ENCODE measurements around the gene PGBD5.

The PGBD5 gene

GRCh38 chr1:230349020-230349393 lies 77.1 kb downstream of the PGBD5 start:
- H3K4me3 ChIP-seq (ENCODE audit: low read length): no peak overlapping the region
- H3K9me3 ChIP-seq (ENCODE audit: insufficient read depth, low read length): no peaks in the 10 kb centered on the region
- H3K4me1 ChIP-seq (ENCODE audit: low read length): no peaks in the 10 kb centered on the region
- no peak overlapping the region for H3K27ac ChIP-seq (ENCODE audit: low read length)
- H3K9ac ChIP-seq (ENCODE audit: low read length): no peak overlapping the region
- TF ChIP-seq CTCF (IDR thresholded peaks at IDR 0.05; ENCODE audit: low read depth, low read length): no peak
- TF ChIP-seq EZH2phosphoT487 (IDR thresholded peaks at IDR 0.05; ENCODE audit: low read depth): no peak
- H3K27me3 ChIP-seq (ENCODE audit: low read depth, low read length): peaks cover 35% of the 10 kb centered on the region
- H4K20me1 ChIP-seq (ENCODE audit: insufficient read depth, low read length): no peaks in the 10 kb centered on the region
- no peak overlapping the region for H2AFZ ChIP-seq (ENCODE audit: low read depth, low read length)
- H3K36me3 ChIP-seq (replicated peaks; ENCODE audit: low read depth, low read length): no peaks in the 10 kb centered on the region
- H3K4me2 ChIP-seq (ENCODE audit: low read length): no peak overlapping the region
- H3K79me2 ChIP-seq (ENCODE audit: low read length): no peaks in the 10 kb centered on the region

DNA sequence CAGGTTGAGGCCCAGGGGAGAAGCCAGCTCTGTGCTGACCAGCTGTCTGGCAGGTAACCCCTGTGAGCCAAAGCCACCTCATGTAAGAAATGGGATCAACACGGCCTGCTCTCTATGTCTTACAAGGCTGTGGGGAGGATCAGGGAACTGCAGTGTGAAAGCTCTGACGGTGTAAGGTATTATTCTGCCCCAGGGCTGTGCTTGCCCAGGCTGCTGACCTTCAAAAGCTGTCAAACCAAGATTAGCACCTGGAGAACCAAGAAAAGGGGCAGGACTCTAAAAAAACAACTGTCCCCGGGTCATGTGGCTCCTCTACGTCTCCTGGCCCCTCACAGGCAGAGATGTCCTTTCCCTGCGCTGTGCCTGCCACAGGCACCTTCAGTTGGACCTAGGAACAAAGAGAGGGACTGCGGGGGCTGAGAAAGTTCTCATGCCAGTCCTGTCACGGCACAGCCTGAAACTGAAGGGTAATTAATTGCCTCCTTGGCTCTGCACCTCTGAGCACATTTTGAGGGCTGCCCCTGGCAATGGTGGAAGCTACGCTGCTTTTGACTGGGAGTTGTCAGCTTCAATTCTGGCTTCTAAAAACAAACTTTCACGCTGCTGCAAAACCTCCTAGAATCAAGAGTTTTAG lies 77.6 kb downstream of the PGBD5 start:
- Histone ChIP-seq H3K4me3 (ENCODE audit: low read length) (no peak overlapping the region), H3K9ac (ENCODE audit: low read length) (no peak overlapping the region), H3K4me1 (ENCODE audit: low read length) (no peaks in the 10 kb centered on the region), H3K79me2 (ENCODE audit: low read length) (no peaks in the 10 kb centered on the region), H2AFZ (ENCODE audit: low read depth, low read length) (no peak overlapping the region), H3K9me3 (ENCODE audit: insufficient read depth, low read length) (no peaks in the 10 kb centered on the region), H3K36me3 (replicated peaks; ENCODE audit: low read depth, low read length) (no peaks in the 10 kb centered on the region), H3K27me3 (ENCODE audit: low read depth, low read length) (peaks cover 33% of the 10 kb centered on the region), H4K20me1 (ENCODE audit: insufficient read depth, low read length) (no peaks in the 10 kb centered on the region), H3K27ac (ENCODE audit: low read length) (no peak overlapping the region), H3K4me2 (ENCODE audit: low read length) (no peak overlapping the region)
- TF ChIP-seq EZH2phosphoT487 (IDR thresholded peaks at IDR 0.05; ENCODE audit: low read depth): no peak
- TF ChIP-seq CTCF (IDR thresholded peaks at IDR 0.05; ENCODE audit: low read depth, low read length): no peak

DNA sequence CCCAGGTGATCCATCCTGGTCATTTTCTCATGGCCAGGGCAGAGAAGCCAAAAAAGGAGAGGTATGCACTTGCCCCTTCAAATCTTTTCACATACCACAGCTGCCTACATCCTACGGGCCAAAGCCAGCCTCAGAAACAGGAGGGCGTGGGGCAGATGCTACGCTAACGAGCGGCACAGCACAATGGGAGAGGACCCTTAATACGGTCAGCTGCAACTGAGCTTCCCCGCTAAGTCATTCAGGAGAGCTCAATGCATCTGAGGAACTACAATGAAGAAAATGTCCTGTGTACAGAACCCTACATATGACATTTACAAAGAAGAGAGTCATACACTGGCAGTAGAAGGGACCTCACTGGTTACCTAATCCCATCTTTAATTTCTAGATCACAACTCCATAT lies 78.2 kb downstream of the PGBD5 start:
- TF ChIP-seq CTCF (IDR thresholded peaks at IDR 0.05; ENCODE audit: low read depth, low read length) (no peak), EZH2phosphoT487 (IDR thresholded peaks at IDR 0.05; ENCODE audit: low read depth) (no peak)
- H3K27me3 ChIP-seq (ENCODE audit: low read depth, low read length): peaks cover 27% of the 10 kb centered on the region
- H3K4me3 ChIP-seq (ENCODE audit: low read length): no peak overlapping the region
- H3K9me3 ChIP-seq (ENCODE audit: insufficient read depth, low read length): no peaks in the 10 kb centered on the region
- no peaks in the 10 kb centered on the region for H4K20me1 ChIP-seq (ENCODE audit: insufficient read depth, low read length)
- H3K79me2 ChIP-seq (ENCODE audit: low read length): no peaks in the 10 kb centered on the region
- H3K27ac ChIP-seq (ENCODE audit: low read length): no peak overlapping the region
- no peak overlapping the region for H3K4me2 ChIP-seq (ENCODE audit: low read length)
- H2AFZ ChIP-seq (ENCODE audit: low read depth, low read length): no peak overlapping the region
- no peaks in the 10 kb centered on the region for H3K36me3 ChIP-seq (replicated peaks; ENCODE audit: low read depth, low read length)
- H3K9ac ChIP-seq (ENCODE audit: low read length): no peak overlapping the region
- no peaks in the 10 kb centered on the region for H3K4me1 ChIP-seq (ENCODE audit: low read length)

GRCh38 chr1:230345139-230345885 lies 80.8 kb downstream of the PGBD5 start:
- H3K4me3 ChIP-seq (ENCODE audit: low read length): no peak overlapping the region
- no peaks in the 10 kb centered on the region for H3K4me1 ChIP-seq (ENCODE audit: low read length)
- TF ChIP-seq CTCF (IDR thresholded peaks at IDR 0.05; ENCODE audit: low read depth, low read length) (no peak), EZH2phosphoT487 (IDR thresholded peaks at IDR 0.05; ENCODE audit: low read depth) (no peak)
- no peak overlapping the region for H3K27ac ChIP-seq (ENCODE audit: low read length)
- H3K4me2 ChIP-seq (ENCODE audit: low read length): no peak overlapping the region
- H3K27me3 ChIP-seq (ENCODE audit: low read depth, low read length): peaks cover 29% of the 10 kb centered on the region
- no peak overlapping the region for H2AFZ ChIP-seq (ENCODE audit: low read depth, low read length)
- H3K9ac ChIP-seq (ENCODE audit: low read length): no peak overlapping the region
- no peaks in the 10 kb centered on the region for H3K79me2 ChIP-seq (ENCODE audit: low read length)
- H3K9me3 ChIP-seq (ENCODE audit: insufficient read depth, low read length): no peaks in the 10 kb centered on the region
- no peaks in the 10 kb centered on the region for H4K20me1 ChIP-seq (ENCODE audit: insufficient read depth, low read length)
- H3K36me3 ChIP-seq (replicated peaks; ENCODE audit: low read depth, low read length): no peaks in the 10 kb centered on the region
